ENCODE results near the gene EXOC2. TPM values are rescaled to one million over a fixed set of nuclear protein-coding genes. Genes with fewer than 3 reads are reported as not detected.

The EXOC2 gene
- total and polyA plus RNA-seq, 10 donors, result 7.0 to 32.8 (median 25.3) TPM

DNA sequence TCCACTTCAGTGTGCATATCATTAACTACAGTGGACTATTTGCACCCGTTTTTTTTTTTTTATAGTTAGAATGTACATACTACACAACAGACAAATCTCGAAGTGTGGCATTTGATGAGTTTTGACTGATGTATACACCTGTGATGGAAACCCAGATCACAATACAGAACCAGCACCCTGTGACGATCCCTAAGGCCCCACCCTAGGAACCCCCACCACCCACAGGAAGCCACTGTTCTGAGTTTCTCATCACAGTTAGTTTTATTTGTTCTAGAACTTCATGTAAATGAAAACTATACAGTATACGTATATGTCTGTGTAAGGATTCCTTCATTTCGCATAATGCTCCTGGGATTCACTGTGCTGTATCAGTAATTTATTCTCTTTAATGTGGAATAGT is 198.5 kb downstream of the EXOC2 start:
- Histone ChIP-seq H3K27me3 (replicated peaks in 1 of 7) (no peaks in the 10 kb centered on the region), H3K9me3 (no peaks in the 10 kb centered on the region), H3K27ac (peak overlapping the region in 1 of 8 donors; percentile 19), H3K4me3 (no peak overlapping the region), H3K4me1 (peaks cover 8 to 57% (median 27%) of the 10 kb centered on the region in 6 donors), H3K36me3 (peaks cover 0 to 56% (median 14%) of the 10 kb centered on the region in 6 donors)
- WGBS, 5 donors, result 83 to 87% (median 85%) methylated on average over 5 of the region's 5 CpGs
- no peak for DNase-seq
- TF ChIP-seq POLR2A (IDR thresholded peaks at IDR 0.05) (no peak), POLR2AphosphoS5 (IDR thresholded peaks at IDR 0.05) (no peak)
- TF ChIP-seq, protein P1, sequence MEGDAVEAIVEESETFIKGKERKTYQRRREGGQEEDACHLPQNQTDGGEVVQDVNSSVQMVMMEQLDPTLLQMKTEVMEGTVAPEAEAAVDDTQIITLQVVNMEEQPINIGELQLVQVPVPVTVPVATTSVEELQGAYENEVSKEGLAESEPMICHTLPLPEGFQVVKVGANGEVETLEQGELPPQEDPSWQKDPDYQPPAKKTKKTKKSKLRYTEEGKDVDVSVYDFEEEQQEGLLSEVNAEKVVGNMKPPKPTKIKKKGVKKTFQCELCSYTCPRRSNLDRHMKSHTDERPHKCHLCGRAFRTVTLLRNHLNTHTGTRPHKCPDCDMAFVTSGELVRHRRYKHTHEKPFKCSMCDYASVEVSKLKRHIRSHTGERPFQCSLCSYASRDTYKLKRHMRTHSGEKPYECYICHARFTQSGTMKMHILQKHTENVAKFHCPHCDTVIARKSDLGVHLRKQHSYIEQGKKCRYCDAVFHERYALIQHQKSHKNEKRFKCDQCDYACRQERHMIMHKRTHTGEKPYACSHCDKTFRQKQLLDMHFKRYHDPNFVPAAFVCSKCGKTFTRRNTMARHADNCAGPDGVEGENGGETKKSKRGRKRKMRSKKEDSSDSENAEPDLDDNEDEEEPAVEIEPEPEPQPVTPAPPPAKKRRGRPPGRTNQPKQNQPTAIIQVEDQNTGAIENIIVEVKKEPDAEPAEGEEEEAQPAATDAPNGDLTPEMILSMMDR (IDR thresholded peaks at IDR 0.05 in 8 of 11, conservative IDR thresholded peaks at IDR 0.05 in 3 of 11), result no peak
- intact Hi-C loops (cut with DNase I; ENCODE audit: low total_unique reads), result no loop called here

DNA sequence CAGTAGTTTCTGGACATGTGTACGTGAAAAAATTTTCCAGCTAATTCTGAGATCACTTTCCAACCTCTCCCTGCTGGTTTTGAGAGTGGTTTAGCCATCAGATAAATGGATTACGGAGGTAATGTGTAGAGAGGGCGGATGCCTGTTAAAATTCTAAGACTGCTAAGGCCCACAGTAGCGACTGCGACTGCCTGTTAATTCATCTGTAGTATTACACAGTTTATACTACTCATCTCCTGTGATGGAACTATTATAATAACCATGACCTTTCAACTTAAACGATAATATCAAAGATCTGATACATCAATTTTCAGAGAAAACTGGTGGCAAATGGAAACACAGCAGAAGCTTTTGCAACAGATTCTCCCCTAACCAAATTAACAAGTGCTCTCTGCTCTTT is 199.1 kb downstream of the EXOC2 start:
- peaks cover 10 to 57% (median 29%) of the 10 kb centered on the region in 6 donors for H3K4me1 ChIP-seq
- no peaks in the 10 kb centered on the region for H3K9me3 ChIP-seq
- intact Hi-C loops (cut with DNase I; ENCODE audit: low total_unique reads), result no loop called here
- H3K36me3 ChIP-seq, result peaks cover 0 to 59% (median 14%) of the 10 kb centered on the region in 6 donors
- WGBS, 5 donors, result 72 to 86% (median 83%) methylated on average over 6 of the region's 6 CpGs
- TF ChIP-seq POLR2AphosphoS5 (IDR thresholded peaks at IDR 0.05) (no peak), POLR2A (IDR thresholded peaks at IDR 0.05) (no peak)
- TF ChIP-seq, protein P1 (IDR thresholded peaks at IDR 0.05 in 8 of 11, conservative IDR thresholded peaks at IDR 0.05 in 3 of 11), result no peak
- DNase-seq, result no peak
- no peaks in the 10 kb centered on the region for H3K27me3 ChIP-seq (replicated peaks in 1 of 7)
- peak overlapping the region in 4 of 8 donors; percentile 12 to 40 (median 20) for H3K27ac ChIP-seq
- H3K4me3 ChIP-seq, result no peak overlapping the region

DNA sequence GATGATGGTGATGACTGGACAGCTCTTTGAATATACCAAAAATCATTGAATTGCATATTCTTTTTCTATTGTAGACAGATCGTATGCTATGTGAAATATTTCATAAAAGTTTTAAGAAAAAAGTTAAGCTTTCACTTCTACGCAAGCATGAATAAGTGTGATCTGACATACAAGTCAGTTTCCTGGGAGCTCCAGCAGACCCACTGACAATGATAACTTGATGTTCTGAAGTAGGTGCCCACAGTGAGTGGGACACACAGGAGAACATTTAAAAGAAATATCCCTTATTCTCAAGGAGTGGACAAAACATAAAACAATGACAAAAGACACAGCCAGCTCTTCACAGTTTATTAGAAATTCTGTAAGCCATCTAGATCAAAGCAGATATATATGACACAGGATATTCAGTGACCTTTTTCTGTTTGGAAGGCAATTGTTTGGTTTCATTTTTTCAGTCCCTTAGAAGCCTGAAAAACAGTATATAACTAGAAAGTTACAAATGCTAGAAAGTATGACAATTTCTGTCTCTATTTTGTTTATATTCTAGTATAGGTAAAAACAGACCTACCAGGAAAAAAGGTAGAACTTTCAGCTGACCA is 200.0 kb downstream of the EXOC2 start:
- Histone ChIP-seq H3K27me3 (replicated peaks in 1 of 7) (no peaks in the 10 kb centered on the region), H3K36me3 (peaks cover 0 to 61% (median 15%) of the 10 kb centered on the region in 6 donors), H3K4me3 (no peak overlapping the region), H3K27ac (peak overlapping the region in 4 of 8 donors; percentile 12 to 40 (median 20)), H3K9me3 (no peaks in the 10 kb centered on the region), H3K4me1 (peaks cover 11 to 57% (median 34%) of the 10 kb centered on the region in 6 donors)
- DNase-seq, result no peak
- TF ChIP-seq, protein P1 (IDR thresholded peaks at IDR 0.05 in 8 of 11, conservative IDR thresholded peaks at IDR 0.05 in 3 of 11), result no peak
- no peak for TF ChIP-seq POLR2A (IDR thresholded peaks at IDR 0.05)
- TF ChIP-seq POLR2AphosphoS5 (IDR thresholded peaks at IDR 0.05), result no peak
- 81 to 91% (median 85%) methylated on average over 2 of the region's 2 CpGs for WGBS, 5 donors
- intact Hi-C loops (cut with DNase I; ENCODE audit: low total_unique reads), result no loop called here

DNA sequence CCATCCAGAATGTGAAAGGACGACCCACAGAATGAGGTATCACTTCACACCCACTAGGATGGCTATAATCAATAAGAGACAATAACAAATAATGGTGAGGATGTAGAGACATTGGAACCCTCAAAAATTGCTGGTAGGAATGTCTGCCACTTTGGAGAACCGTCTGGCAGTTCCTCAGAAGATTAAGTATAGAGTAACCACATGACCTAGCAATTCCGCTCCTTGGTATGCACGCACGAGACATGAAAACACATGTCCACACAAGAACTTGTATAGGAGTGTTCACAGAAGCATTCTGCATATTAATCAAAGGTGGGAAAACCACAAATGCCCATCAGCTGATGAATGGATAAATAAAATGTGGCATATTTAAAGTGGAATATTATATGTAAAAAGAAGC is 200.8 kb downstream of the EXOC2 start:
- intact Hi-C loops (cut with DNase I; ENCODE audit: low total_unique reads), result no loop called here
- TF ChIP-seq POLR2A (IDR thresholded peaks at IDR 0.05) (no peak), POLR2AphosphoS5 (IDR thresholded peaks at IDR 0.05) (no peak)
- TF ChIP-seq, protein P1 (IDR thresholded peaks at IDR 0.05 in 8 of 11, conservative IDR thresholded peaks at IDR 0.05 in 3 of 11), result no peak
- H3K27me3 ChIP-seq (replicated peaks in 1 of 7), result no peaks in the 10 kb centered on the region
- peaks cover 0 to 67% (median 15%) of the 10 kb centered on the region in 6 donors for H3K36me3 ChIP-seq
- peaks cover 11 to 63% (median 34%) of the 10 kb centered on the region in 6 donors for H3K4me1 ChIP-seq
- 90 to 97% (median 97%) methylated on average over 5 of the region's 5 CpGs for WGBS, 5 donors
- no peaks in the 10 kb centered on the region for H3K9me3 ChIP-seq
- H3K4me3 ChIP-seq, result no peak overlapping the region
- H3K27ac ChIP-seq, result peak overlapping the region in 3 of 8 donors; percentile 12 to 40 (median 19)
- DNase-seq, result no peak

All from spleen (tissue), 11 donors.